Upper lobe of left lung (tissue), 6 donors: Measurements from ENCODE around the gene ZBTB16. TPM values are rescaled to one million over a fixed set of nuclear protein-coding genes. Genes with fewer than 3 reads are reported as not detected.

Source experiments
- ATAC-seq, 2 donors: fragments of 200-7000 bp; cut with Tn5 transposase; one replicate each; pipeline ENCODE4 v1.9.1; 2022; ENCODE audit warnings: mild to moderate bottlenecking in 2 of 2, moderate library complexity in 2 of 2; ENCODE audit not compliant: low FRiP score in 2 of 2
- DNase-seq, 2 donors: peaks; one replicate each; pipeline ENCODE4 v3.0.0-alpha.2; 2019 to 2020
- H3K27ac ChIP-seq, 4 donors: fragments of 200-600 bp; sonication (generic); one replicate each; pipeline ENCODE4 v1.5.1; 2016 to 2019
- H3K27me3 ChIP-seq, 4 donors: fragments of 200-600 bp; sonication (generic); one replicate each; pipeline ENCODE4 v1.5.1; 2017 to 2019
- H3K36me3 ChIP-seq, 4 donors: fragments of 200-600 bp; sonication (generic); one replicate each; pipeline ENCODE4 v1.5.1; 2016 to 2019
- H3K4me1 ChIP-seq, 4 donors: fragments of 200-600 bp; sonication (generic); one replicate each; pipeline ENCODE4 v1.5.1; 2018 to 2019
- H3K4me3 ChIP-seq, 4 donors: fragments of 200-600 bp; sonication (generic); one replicate each; pipeline ENCODE4 v1.5.1; 2017 to 2019; ENCODE audit warnings: mild to moderate bottlenecking in 2 of 4, moderate library complexity in 1 of 4
- H3K9me3 ChIP-seq, 4 donors: fragments of 200-600 bp; sonication (generic); one replicate each; pipeline ENCODE4 v1.5.1; 2018 to 2019
- EP300 ChIP-seq, 4 donors: sonication (generic); formaldehyde crosslinking; IDR thresholded peaks; one replicate each; pipeline ENCODE4 v1.5.1; 2017; ENCODE audit warnings: antibody characterized with exemption in 4 of 4, control low read depth in 2 of 4
- POLR2A ChIP-seq, 4 donors: fragments of 450-650 bp; IDR thresholded peaks; one replicate each; pipeline ENCODE4 v1.5.1; 2016 to 2017; ENCODE audit warnings: antibody characterized with exemption in 4 of 4, mild to moderate bottlenecking in 2 of 4
- POLR2AphosphoS5 ChIP-seq, 2 donors: sonication (generic); formaldehyde crosslinking; IDR thresholded peaks; one replicate each; pipeline ENCODE4 v1.5.1; 2017; ENCODE audit warnings: antibody characterized with exemption in 2 of 2
- WGBS, 2 donors: methylation state at CpG; one replicate each; pipeline ENCODE4 v1.1.5; 2017 to 2018; 5-methylcytosine and 5-hydroxymethylcytosine counted together
- total RNA-seq, 6 donors: library from RNA; depleted of rRNA in 4 of 6; stranded (reverse); fragments of >200 nt in 4 of 6; gene quantifications; one replicate each; pipeline versions ENCODE4 v1.1.0 to v1.2.1, GENCODE V29; 2016 to 2021
- TF ChIP-seq, protein P1 (sequence below), 6 experiments: fragments of 450-650 bp in 4 of 6; fragments of 200-600 bp in 2 of 6; sonication (generic) in 2 of 6; IDR thresholded peaks; one replicate each; pipeline ENCODE4 v1.5.1; 2016 to 2019; ENCODE audit warnings: antibody characterized with exemption in 6 of 6
- donor health status: DM: no; HTN: no; CAD: no; lungs with moderate emphysema.
- donor health status: DM: no; HTN: yes; CAD: no; lungs with severe emphysema.

Gene ZBTB16
- total RNA-seq, 6 donors from 2014 or later: 110 to 584 (median 179) TPM

DNA sequence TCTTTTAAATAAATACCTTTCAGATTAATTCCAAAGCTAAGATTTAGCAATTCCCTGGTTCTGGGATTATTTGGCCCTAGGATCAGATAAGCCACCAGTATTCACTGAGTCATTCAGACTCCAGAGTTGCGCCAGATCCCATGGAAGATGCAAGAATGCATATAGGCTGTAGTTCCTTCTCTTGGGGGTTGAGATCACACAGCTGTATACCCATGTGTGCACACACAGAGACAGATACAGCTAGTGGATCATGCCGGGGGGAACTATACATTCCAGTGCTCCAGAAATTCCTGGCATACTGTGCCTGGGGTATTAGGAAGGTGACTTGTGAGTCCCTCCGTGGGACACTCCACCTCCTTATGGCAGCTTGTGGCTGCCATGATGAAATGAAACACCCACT, 75.4 kb downstream of the ZBTB16 start:
- peak in 1 of 4 donors; percentile 13 for TF ChIP-seq POLR2A (IDR thresholded peaks at IDR 0.05)
- TF ChIP-seq, protein P1, sequence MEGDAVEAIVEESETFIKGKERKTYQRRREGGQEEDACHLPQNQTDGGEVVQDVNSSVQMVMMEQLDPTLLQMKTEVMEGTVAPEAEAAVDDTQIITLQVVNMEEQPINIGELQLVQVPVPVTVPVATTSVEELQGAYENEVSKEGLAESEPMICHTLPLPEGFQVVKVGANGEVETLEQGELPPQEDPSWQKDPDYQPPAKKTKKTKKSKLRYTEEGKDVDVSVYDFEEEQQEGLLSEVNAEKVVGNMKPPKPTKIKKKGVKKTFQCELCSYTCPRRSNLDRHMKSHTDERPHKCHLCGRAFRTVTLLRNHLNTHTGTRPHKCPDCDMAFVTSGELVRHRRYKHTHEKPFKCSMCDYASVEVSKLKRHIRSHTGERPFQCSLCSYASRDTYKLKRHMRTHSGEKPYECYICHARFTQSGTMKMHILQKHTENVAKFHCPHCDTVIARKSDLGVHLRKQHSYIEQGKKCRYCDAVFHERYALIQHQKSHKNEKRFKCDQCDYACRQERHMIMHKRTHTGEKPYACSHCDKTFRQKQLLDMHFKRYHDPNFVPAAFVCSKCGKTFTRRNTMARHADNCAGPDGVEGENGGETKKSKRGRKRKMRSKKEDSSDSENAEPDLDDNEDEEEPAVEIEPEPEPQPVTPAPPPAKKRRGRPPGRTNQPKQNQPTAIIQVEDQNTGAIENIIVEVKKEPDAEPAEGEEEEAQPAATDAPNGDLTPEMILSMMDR (IDR thresholded peaks at IDR 0.05): no peak
- Histone ChIP-seq H3K9me3 (no peaks in the 10 kb centered on the region), H3K4me1 (peaks cover 97 to 100% (median 99%) of the 10 kb centered on the region in 4 donors), H3K36me3 (peaks cover 0 to 26% (median 4%) of the 10 kb centered on the region in 4 donors), H3K27ac (peak overlapping the region; percentile 68 to 87 (median 78)), H3K4me3 (no peak overlapping the region), H3K27me3 (no peaks in the 10 kb centered on the region)
- ATAC-seq: peak in 1 of 2 donors; percentile 54
- DNase-seq: peak in 1 of 2 donors; percentile 61
- 82 to 84% methylated on average over 3 of the region's 3 CpGs for WGBS, 2 donors

DNA sequence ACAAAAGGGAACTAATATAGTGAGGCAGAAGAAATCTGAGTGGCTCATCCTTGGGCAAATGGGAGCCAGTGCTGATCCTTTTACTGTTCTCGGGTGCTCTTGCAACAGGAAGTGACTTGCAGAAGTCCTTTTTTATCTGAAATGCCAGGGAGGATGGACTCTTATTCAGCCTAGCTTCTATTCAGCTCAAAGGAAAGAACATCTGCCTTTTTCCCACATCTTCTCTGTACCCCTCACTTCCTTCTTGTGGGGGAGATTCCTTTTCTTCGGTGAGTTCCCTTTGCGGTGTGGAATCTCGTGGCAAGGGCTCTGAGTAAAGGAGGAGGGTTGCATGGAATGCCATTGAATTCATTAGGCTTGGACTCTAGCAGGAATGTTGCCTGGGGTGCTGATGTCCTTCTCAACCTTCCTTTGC, 76.2 kb downstream of the ZBTB16 start:
- H3K4me3 ChIP-seq: peak overlapping the region in 1 of 4 donors; percentile 0
- DNase-seq (peak in 1 of 2 donors; percentile 53), ATAC-seq (peak; percentile 23 to 51)
- TF ChIP-seq, protein P1 (IDR thresholded peaks at IDR 0.05): no peak
- TF ChIP-seq POLR2A (IDR thresholded peaks at IDR 0.05) (peak in 1 of 4 donors; percentile 48), EP300 (IDR thresholded peaks at IDR 0.05) (no peak), POLR2AphosphoS5 (IDR thresholded peaks at IDR 0.05) (peak; percentile 21 to 41)
- no peaks in the 10 kb centered on the region for H3K9me3 ChIP-seq
- H3K4me1 ChIP-seq: peaks cover 98 to 100% (median 99%) of the 10 kb centered on the region in 4 donors
- H3K27me3 ChIP-seq: no peaks in the 10 kb centered on the region
- peaks cover 0 to 35% (median 6%) of the 10 kb centered on the region in 4 donors for H3K36me3 ChIP-seq
- H3K27ac ChIP-seq: peak overlapping the region; percentile 64 to 87 (median 78)
- WGBS, 2 donors: 35 to 53% methylated on average over 4 of the region's 4 CpGs

DNA sequence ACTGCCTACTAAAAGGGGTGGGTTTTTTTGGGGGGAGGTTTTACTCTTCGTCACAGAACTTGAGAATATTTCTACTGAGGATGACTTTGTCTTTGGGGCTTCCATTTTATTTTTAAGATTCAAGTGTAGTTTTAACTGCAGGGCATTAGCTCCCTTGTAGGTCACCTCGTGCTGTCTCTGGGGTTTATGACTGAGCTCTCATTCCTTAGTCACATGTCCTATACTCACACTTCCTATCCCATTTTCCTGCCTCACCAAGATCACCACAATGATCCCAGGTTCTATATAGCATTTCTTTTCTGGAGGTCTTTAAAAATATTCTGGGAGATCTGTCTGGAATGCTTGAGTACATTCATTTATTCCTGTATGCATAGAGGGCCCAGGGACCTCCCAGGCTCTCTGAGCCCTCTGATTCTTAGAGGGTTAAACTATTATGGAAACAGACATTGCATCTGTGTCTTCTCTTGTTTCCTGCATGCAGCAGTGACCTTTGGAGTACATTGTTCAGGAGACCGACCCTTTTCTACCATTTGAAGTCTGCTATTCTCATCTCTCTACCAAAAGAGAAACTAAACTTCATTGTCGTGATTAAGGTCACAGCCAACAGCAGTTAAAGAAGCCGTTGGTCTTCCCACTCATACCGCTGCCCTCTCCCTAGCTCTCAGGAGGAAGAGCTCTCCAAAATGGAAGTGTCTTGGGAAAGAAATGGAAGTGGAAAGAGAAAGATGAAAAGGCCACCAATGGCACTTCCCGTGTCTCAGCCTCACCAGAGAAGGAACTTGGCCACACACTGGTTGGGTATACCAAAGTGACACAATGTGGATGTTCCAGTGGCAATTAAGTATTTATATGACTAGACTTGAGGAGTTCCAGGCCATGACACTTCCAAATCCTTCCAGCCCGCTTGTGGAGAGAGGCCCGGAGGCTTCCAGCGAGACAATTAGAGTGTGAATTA, 77.5 kb downstream of the ZBTB16 start:
- no peaks in the 10 kb centered on the region for H3K27me3 ChIP-seq
- DNase-seq (no peak), ATAC-seq (no peak)
- H3K36me3 ChIP-seq: peaks cover 6 to 46% (median 11%) of the 10 kb centered on the region in 4 donors
- no peaks in the 10 kb centered on the region for H3K9me3 ChIP-seq
- H3K27ac ChIP-seq: peak overlapping the region; percentile 64 to 87 (median 78)
- H3K4me3 ChIP-seq: peak overlapping the region in 1 of 4 donors; percentile 1
- WGBS, 2 donors: 66 to 73% methylated on average over 10 of the region's 10 CpGs
- H3K4me1 ChIP-seq: peaks cover 98 to 100% (median 99%) of the 10 kb centered on the region in 4 donors
- TF ChIP-seq, protein P1 (IDR thresholded peaks at IDR 0.05): no peak
- no peak for TF ChIP-seq POLR2A (IDR thresholded peaks at IDR 0.05)

DNA sequence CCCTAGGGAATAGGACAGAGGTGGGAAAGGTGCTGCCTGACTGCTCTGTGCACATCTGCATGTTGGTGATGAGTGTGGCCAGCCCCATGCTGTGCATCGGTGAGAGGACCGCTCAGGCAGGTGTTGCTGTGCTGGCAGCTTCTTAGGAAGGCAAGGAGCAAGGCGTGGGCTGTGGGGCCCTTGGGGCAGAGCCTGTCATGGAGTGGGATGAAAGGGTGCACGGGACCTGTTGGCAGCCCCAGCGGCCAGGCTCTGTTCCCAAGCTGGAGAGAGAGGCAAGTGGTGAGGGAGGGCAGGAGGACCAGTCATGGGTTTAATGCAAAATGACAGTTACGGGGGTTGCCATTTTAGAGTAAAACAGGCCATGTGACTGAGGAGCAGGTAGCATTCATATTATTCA, 78.3 kb downstream of the ZBTB16 start:
- Histone ChIP-seq H3K4me1 (peaks cover 97 to 100% (median 99%) of the 10 kb centered on the region in 4 donors), H3K4me3 (no peak overlapping the region), H3K27ac (peak overlapping the region; percentile 64 to 87 (median 78)), H3K9me3 (no peaks in the 10 kb centered on the region), H3K27me3 (no peaks in the 10 kb centered on the region), H3K36me3 (peaks cover 6 to 46% (median 11%) of the 10 kb centered on the region in 4 donors)
- DNase-seq: peak in 1 of 2 donors; percentile 41
- TF ChIP-seq EP300 (IDR thresholded peaks at IDR 0.05) (no peak), POLR2AphosphoS5 (IDR thresholded peaks at IDR 0.05) (no peak), POLR2A (IDR thresholded peaks at IDR 0.05) (no peak)
- TF ChIP-seq, protein P1 (IDR thresholded peaks at IDR 0.05): no peak
- ATAC-seq: no peak
- WGBS, 2 donors: 89 to 94% methylated on average over 6 of the region's 6 CpGs
